H1 (cell line): ENCODE measurements around the gene CLRN2. TPM values are rescaled to one million over a fixed set of nuclear protein-coding genes. Genes with fewer than 3 reads are reported as not detected.

ENCODE experiments used
- CTCF ChIA-PET: fragments of 300-600 bp; sonication (Branson Sonifier 250); formaldehyde crosslinking; loops from one replicate; lab custom pipeline; 2021; ENCODE audit not compliant: partially characterized antibody; lab: Charles Lee
- POLR2A ChIA-PET: fragments of 300-600 bp; sonication (Branson Sonifier 250); formaldehyde crosslinking; loops from one replicate; lab custom pipeline; 2021; ENCODE audit warnings: inconsistent platforms; ENCODE audit not compliant: partially characterized antibody; lab: Charles Lee
- DNase-seq, 2 experiments: peaks; one replicate each; pipeline versions ENCODE4 v3.0.0 to v3.0.0-alpha.2; 2010 to 2022; ENCODE audit warnings: low spot score in 2 of 2, low read depth in 1 of 2, mixed read lengths in 1 of 2
- FAIRE-seq: peaks from 2 replicates; lab custom pipeline; 2011; peaks lifted over from hg19 to GRCh38; lab: Jason Lieb, UNC
- H2AFZ ChIP-seq: 2 replicates; pipeline ENCODE4 v1.8.1; 2012; ENCODE audit warnings: low read length, inconsistent platforms
- H2AK5ac ChIP-seq: 2 replicates; pipeline ENCODE4 v1.6.1; 2013; ENCODE audit warnings: low read depth, low read length
- H2BK120ac ChIP-seq: replicated peaks from 2 replicates; pipeline ENCODE3; 2013; ENCODE audit warnings: low read depth, low read length, inconsistent platforms
- H2BK12ac ChIP-seq: 2 replicates; pipeline ENCODE4 v1.6.1; 2013; ENCODE audit warnings: low read depth, low read length
- H2BK15ac ChIP-seq: 2 replicates; pipeline ENCODE4 v1.6.1; 2013; ENCODE audit warnings: low read length
- H2BK20ac ChIP-seq: 2 replicates; pipeline ENCODE4 v1.6.1; 2013; ENCODE audit warnings: low read length
- H2BK5ac ChIP-seq: 2 replicates; pipeline ENCODE4 v1.6.1; 2013; ENCODE audit warnings: low read depth, low read length
- H3K14ac ChIP-seq: 2 replicates; pipeline ENCODE4 v1.6.1; 2013; ENCODE audit warnings: inconsistent platforms; ENCODE audit not compliant: insufficient read length
- H3K18ac ChIP-seq: 2 replicates; pipeline ENCODE4 v1.6.1; 2013; ENCODE audit warnings: low read length; ENCODE audit errors: extremely low read depth
- H3K23ac ChIP-seq: 2 replicates; pipeline ENCODE4 v1.6.1; 2013; ENCODE audit warnings: inconsistent platforms; ENCODE audit not compliant: insufficient read length
- H3K23me2 ChIP-seq: 2 replicates; pipeline ENCODE4 v1.6.1; 2013; ENCODE audit warnings: low read depth, low read length
- H3K27ac ChIP-seq: 2 replicates; pipeline ENCODE4 v1.6.1; 2011; ENCODE audit warnings: low read depth, low read length, inconsistent platforms
- H3K27me3 ChIP-seq, 4 experiments: replicated peaks in 1 of 4; 1 replicate in 1 of 4; 2 replicates in 3 of 4; pipeline versions ENCODE4 v1.6.1 to v1.8.1; 2011 to 2013; ENCODE audit warnings: low read length in 3 of 4, mild to moderate bottlenecking in 3 of 4, inconsistent platforms in 2 of 4, mixed read lengths in 2 of 4, moderate library complexity in 1 of 4; ENCODE audit not compliant: control insufficient read depth in 3 of 4, insufficient read depth in 3 of 4; ENCODE audit errors: extremely low read depth in 1 of 4
- H3K36me3 ChIP-seq, 4 experiments: 2 replicates each; pipeline versions ENCODE4 v1.6.1 to v1.8.1; 2011 to 2013; ENCODE audit warnings: mild to moderate bottlenecking in 4 of 4, low read length in 3 of 4, moderate library complexity in 2 of 4, control low read depth in 1 of 4, inconsistent platforms in 1 of 4; ENCODE audit not compliant: insufficient read depth in 4 of 4, control insufficient read depth in 2 of 4
- H3K4ac ChIP-seq: replicated peaks from 2 replicates; pipeline ENCODE3; 2013; ENCODE audit warnings: low read length, low read depth, mixed read lengths, inconsistent platforms; ENCODE audit not compliant: insufficient read length
- H3K4me1 ChIP-seq, 4 experiments: replicated peaks in 1 of 4; 1 replicate in 1 of 4; 2 replicates in 3 of 4; pipeline versions ENCODE4 v1.6.1 to v1.8.1; 2011 to 2013; ENCODE audit warnings: low read length in 3 of 4, inconsistent platforms in 2 of 4, mixed read lengths in 1 of 4; ENCODE audit not compliant: insufficient read depth in 4 of 4, control insufficient read depth in 3 of 4
- H3K4me2 ChIP-seq, 2 experiments: 2 replicates each; pipeline versions ENCODE4 v1.6.1 to v1.8.1; 2011 to 2013; ENCODE audit warnings: low read depth in 2 of 2, low read length in 2 of 2, control low read depth in 1 of 2, inconsistent platforms in 1 of 2, mild to moderate bottlenecking in 1 of 2; ENCODE audit not compliant: insufficient read depth in 1 of 2
- H3K4me3 ChIP-seq, 4 experiments: fragments of 200-600, 300-600 bp in 1 of 4; sonication (generic), shearing (Covaris generic), sonication (Bioruptor Twin) in 1 of 4; 2 replicates each; pipeline versions ENCODE4 v1.5.1 to v1.8.1; 2011 to 2016; ENCODE audit warnings: low read length in 4 of 4, low read depth in 3 of 4, control low read depth in 2 of 4, inconsistent platforms in 2 of 4, mild to moderate bottlenecking in 2 of 4, mixed read lengths in 1 of 4, moderate library complexity in 1 of 4; ENCODE audit not compliant: insufficient read depth in 2 of 4; ENCODE audit errors: extremely low read depth in 1 of 4
- H3K56ac ChIP-seq: replicated peaks from 2 replicates; pipeline ENCODE3; 2013; ENCODE audit warnings: low read depth, mild to moderate bottlenecking, mixed read lengths, low read length, inconsistent platforms; ENCODE audit not compliant: insufficient read length
- H3K79me1 ChIP-seq: 2 replicates; pipeline ENCODE4 v1.6.1; 2013; ENCODE audit warnings: low read depth, low read length, control low read depth
- H3K79me2 ChIP-seq, 2 experiments: 2 replicates each; pipeline versions ENCODE4 v1.6.1 to v1.8.1; 2012 to 2013; ENCODE audit warnings: low read length in 2 of 2, mild to moderate bottlenecking in 2 of 2, inconsistent platforms in 1 of 2; ENCODE audit not compliant: insufficient read depth in 2 of 2, control insufficient read depth in 1 of 2
- H3K9ac ChIP-seq, 4 experiments: replicated peaks in 1 of 4; 1 replicate in 1 of 4; 2 replicates in 3 of 4; pipeline versions ENCODE4 v1.6.1 to v1.8.1; 2011 to 2013; ENCODE audit warnings: low read depth in 3 of 4, low read length in 3 of 4, control low read depth in 2 of 4, mild to moderate bottlenecking in 2 of 4, moderate library complexity in 2 of 4, inconsistent platforms in 1 of 4; ENCODE audit errors: extremely low read depth in 1 of 4
- H3K9me3 ChIP-seq, 2 experiments: 2 replicates each; pipeline versions ENCODE4 v1.6.1 to v1.8.1; 2012 to 2013; ENCODE audit warnings: mild to moderate bottlenecking in 2 of 2, moderate library complexity in 2 of 2, control low read depth in 1 of 2, inconsistent platforms in 1 of 2, low read depth in 1 of 2, low read length in 1 of 2, mixed read lengths in 1 of 2; ENCODE audit not compliant: insufficient read depth in 2 of 2
- H4K20me1 ChIP-seq, 2 experiments: replicated peaks in 1 of 2; 2 replicates each; pipeline versions ENCODE3 to v1.8.1; 2011 to 2013; ENCODE audit warnings: inconsistent platforms in 2 of 2, low read length in 2 of 2, mild to moderate bottlenecking in 1 of 2; ENCODE audit not compliant: insufficient read depth in 2 of 2, control insufficient read depth in 1 of 2
- H4K5ac ChIP-seq: 2 replicates; pipeline ENCODE4 v1.6.1; 2013; ENCODE audit warnings: low read length, low read depth, mixed read lengths, inconsistent platforms; ENCODE audit not compliant: insufficient read length
- H4K8ac ChIP-seq: 2 replicates; pipeline ENCODE4 v1.8.0; 2013; ENCODE audit warnings: mild to moderate bottlenecking, moderate library complexity, low read length, inconsistent platforms; ENCODE audit not compliant: insufficient read depth; ENCODE audit errors: extremely low read depth
- H4K91ac ChIP-seq: replicated peaks from 2 replicates; pipeline ENCODE3; 2013; ENCODE audit warnings: low read length, mixed read lengths, inconsistent platforms; ENCODE audit not compliant: insufficient read length
- CBX5 ChIP-seq: fragments of 300-800, 300-1000 bp; sonication (generic); IDR thresholded peaks from 2 replicates; pipeline ENCODE4 v1.7.1; 2016; ENCODE audit warnings: antibody characterized with exemption, low read length, low read depth
- CHD2 ChIP-seq: IDR thresholded peaks from 2 replicates; pipeline ENCODE4 v1.6.1; 2012; ENCODE audit warnings: low read length, improper control_type of control experiment
- KDM5A ChIP-seq: fragments of 200-600 bp; IDR thresholded peaks from 2 replicates; pipeline ENCODE4 v1.7.1; 2012; ENCODE audit warnings: mild to moderate bottlenecking, low read length, inconsistent platforms, mixed read lengths
- NANOG ChIP-seq: IDR thresholded peaks from 2 replicates; pipeline ENCODE4 v1.6.1; 2011; ENCODE audit warnings: low read length, low read depth, mild to moderate bottlenecking, inconsistent platforms; ENCODE audit not compliant: insufficient read depth, poor library complexity, severe bottlenecking
- POU5F1 ChIP-seq: IDR thresholded peaks from 2 replicates; pipeline ENCODE4 v1.6.1; 2011; ENCODE audit warnings: low read depth, mild to moderate bottlenecking, low read length, moderate library complexity
- SAP30 ChIP-seq: fragments of 300-600 bp; sonication (generic); IDR thresholded peaks from 2 replicates; pipeline ENCODE4 v1.7.1; 2012; ENCODE audit warnings: low read length, moderate library complexity, mild to moderate bottlenecking, inconsistent platforms; ENCODE audit not compliant: insufficient read depth, insufficient replicate concordance
- ZNF274 ChIP-seq: IDR thresholded peaks from 2 replicates; pipeline ENCODE4 v1.7.0; 2012; ENCODE audit warnings: low read length, borderline replicate concordance; ENCODE audit errors: extremely low read depth
- WGBS, 2 experiments: shearing (Covaris generic) in 1 of 2; methylation state at CpG; one replicate each; pipeline versions ENCODE4 v1.1.6 to v1.1.7; 2013 to 2015; ENCODE audit warnings: low lambda C conversion rate in 2 of 2, mixed read lengths in 2 of 2, inconsistent platforms in 1 of 2, low coverage in 1 of 2, missing lambda C conversion rate in 1 of 2; ENCODE audit not compliant: insufficient replicate concordance in 2 of 2, insufficient coverage in 1 of 2, insufficient read length in 1 of 2; ENCODE audit errors: extremely low coverage in 1 of 2, missing lambda C conversion rate in 1 of 2; 5-methylcytosine and 5-hydroxymethylcytosine counted together
- polyA plus RNA-seq, 7 experiments: library from polyadenylated mRNA; depleted of rRNA in 3 of 7; stranded (reverse) in 5 of 7; unstranded in 2 of 7; fragments of >200 nt in 5 of 7; fragments of 200-250 nt in 2 of 7; gene quantifications; 1 replicate in 5 of 7; 2 replicates in 1 of 7; 4 replicates in 1 of 7; pipeline versions ENCODE4 v1.2.1 to v1.2.3, GENCODE V29; 2011 to 2013; ENCODE audit warnings: missing spikeins in 2 of 7, mixed read lengths in 2 of 7
- total RNA-seq: library from RNA; stranded (reverse); fragmentation: NEBNext Ultra II Directional; extraction: Animal tissue kit (Norgen Biotek cat#: 25700); gene quantifications from 2 replicates; pipeline ENCODE4 v1.2.1, GENCODE V29; 2021
- TF ChIP-seq, protein P1 (sequence below): IDR thresholded peaks from 2 replicates; pipeline ENCODE4 v1.6.1; 2012; ENCODE audit warnings: inconsistent platforms
- TF ChIP-seq, protein P2 (sequence below): IDR thresholded peaks from 2 replicates; pipeline ENCODE4 v1.6.1; 2012; ENCODE audit warnings: inconsistent platforms

Gene CLRN2
- total and polyA plus RNA-seq, 2 of the 8 experiments (the other 6 are each of a cell fraction or from before 2014, with no cell fraction given), result not detected

DNA sequence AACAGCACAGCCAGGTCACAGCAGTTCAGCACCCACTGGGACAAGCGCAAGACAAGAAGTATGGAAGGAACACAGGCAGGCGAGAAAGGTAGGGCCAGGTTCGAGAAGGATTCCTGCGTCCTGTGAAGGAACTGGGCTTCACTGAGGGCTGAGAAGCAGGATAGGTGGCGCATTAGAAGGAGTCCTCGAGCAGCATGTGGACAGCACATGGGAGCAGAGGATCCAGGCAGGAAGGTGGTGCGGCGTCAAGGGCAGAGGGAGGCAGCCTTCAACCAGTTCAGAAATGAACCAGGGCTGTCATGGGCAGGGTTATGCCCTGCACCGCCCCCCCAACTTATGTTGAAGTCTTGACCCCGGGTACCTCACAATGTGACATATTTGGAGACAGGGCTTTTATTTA is 31.3 kb downstream of the CLRN2 start:
- DNase-seq (no peak), FAIRE-seq (no peak)
- Histone ChIP-seq H2AK5ac (peak overlapping the region; percentile 24; the same call in 1 of the 2 replicates), H3K79me1 (no peaks in the 10 kb centered on the region), H3K18ac (no peak overlapping the region), H3K4me3 (no peak overlapping the region), H4K8ac (no peak overlapping the region), H3K23me2 (0 out of 2 replicates have a peak, but pooled peaks cover 3% of the 10 kb centered on the region), H3K4ac (no peak overlapping the region), H3K23ac (no peak overlapping the region), H4K91ac (no peak overlapping the region), H3K4me1 (peaks cover 0 to 4% (median 2%) of the 10 kb centered on the region in 4 experiments; a peak in 4 of 7 replicates), H3K27ac (no peak overlapping the region), H2AFZ (no peak overlapping the region), H2BK120ac (no peak overlapping the region), H2BK12ac (0 out of 2 replicates have a peak overlapping the region, but pooled peaks have one; percentile 7), H3K36me3 (no peaks in the 10 kb centered on the region), H2BK20ac (no peak overlapping the region), H3K14ac (no peak overlapping the region), H2BK15ac (no peak overlapping the region), H4K5ac (no peak overlapping the region), H3K9ac (no peak overlapping the region), H3K4me2 (no peak overlapping the region), H3K79me2 (no peaks in the 10 kb centered on the region), H3K9me3 (no peaks in the 10 kb centered on the region), H4K20me1 (no peaks in the 10 kb centered on the region), H2BK5ac (no peak overlapping the region), H3K56ac (no peak overlapping the region), H3K27me3 (no peaks in the 10 kb centered on the region)
- 85% methylated on average over 10 of the region's 10 CpGs; no CpG with 5 or more reads in 1 of the 2 experiments for WGBS, 2 experiments
- TF ChIP-seq SAP30 (no peak), CBX5 (no peak), KDM5A (no peak), CHD2 (no peak), POU5F1 (no peak), NANOG (no peak), ZNF274 (no peak)
- TF ChIP-seq, protein P1, sequence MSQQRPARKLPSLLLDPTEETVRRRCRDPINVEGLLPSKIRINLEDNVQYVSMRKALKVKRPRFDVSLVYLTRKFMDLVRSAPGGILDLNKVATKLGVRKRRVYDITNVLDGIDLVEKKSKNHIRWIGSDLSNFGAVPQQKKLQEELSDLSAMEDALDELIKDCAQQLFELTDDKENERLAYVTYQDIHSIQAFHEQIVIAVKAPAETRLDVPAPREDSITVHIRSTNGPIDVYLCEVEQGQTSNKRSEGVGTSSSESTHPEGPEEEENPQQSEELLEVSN, result peak; percentile 76
- TF ChIP-seq, protein P2, sequence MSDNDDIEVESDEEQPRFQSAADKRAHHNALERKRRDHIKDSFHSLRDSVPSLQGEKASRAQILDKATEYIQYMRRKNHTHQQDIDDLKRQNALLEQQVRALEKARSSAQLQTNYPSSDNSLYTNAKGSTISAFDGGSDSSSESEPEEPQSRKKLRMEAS, result peak; percentile 82
- ChIA-PET POLR2A (no interaction called here), CTCF (interaction anchor here (2.0 kb wide), 1 partner anchor 18 kb away, joined by 5 read pairs; no protein-coding TSS in a partner anchor)
